GM19328 (cell line): Measurements from ENCODE around the gene PCNT.

Experiments
- ATAC-seq: cut with Tn5 transposase; IDR thresholded peaks from one replicate; pipeline ENCODE4 v1.9.1; 2021; ENCODE audit warnings: mild to moderate bottlenecking, moderate library complexity; ENCODE audit not compliant: unreplicated experiment

Gene PCNT

DNA sequence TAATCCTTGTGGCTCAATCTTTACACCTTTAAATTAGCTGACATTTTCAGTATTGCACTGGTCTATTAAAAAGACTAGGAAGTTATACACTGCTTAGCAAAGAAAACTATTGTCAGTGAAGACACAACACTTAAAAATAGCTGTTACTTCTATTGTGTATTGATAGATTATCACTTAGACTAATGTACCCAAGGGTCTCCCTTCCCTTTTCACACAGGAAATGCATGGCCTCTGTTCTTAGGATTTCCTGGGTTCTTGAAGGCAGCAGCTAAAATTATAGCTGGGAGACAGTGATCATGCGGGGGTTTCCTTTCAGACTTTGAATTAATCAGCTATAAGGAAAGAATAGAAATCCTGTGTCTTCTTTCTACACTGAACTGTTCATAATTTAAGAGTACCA, 147.6 kb downstream of the PCNT start:
- ATAC-seq, result no peak

DNA sequence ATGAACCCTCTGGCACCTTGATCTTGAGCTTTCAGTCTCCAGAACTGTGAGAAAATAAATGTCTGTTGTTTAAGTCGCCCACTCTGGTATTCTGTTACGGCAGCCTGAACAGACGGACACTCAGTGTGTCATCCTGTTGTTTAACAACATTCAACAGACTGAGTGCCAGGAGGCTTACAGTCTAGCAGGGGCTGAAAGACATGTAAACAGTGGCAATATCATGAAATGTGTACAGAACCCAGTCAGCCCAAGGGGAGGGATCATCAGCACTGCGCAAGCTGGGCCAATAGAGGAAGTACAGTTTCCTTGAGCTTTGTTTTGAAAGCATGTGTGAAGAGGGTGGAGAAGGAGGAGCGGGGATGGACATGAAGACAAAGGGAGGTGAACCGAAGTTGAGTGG, 148.3 kb downstream of the PCNT start:
- no peak for ATAC-seq

DNA sequence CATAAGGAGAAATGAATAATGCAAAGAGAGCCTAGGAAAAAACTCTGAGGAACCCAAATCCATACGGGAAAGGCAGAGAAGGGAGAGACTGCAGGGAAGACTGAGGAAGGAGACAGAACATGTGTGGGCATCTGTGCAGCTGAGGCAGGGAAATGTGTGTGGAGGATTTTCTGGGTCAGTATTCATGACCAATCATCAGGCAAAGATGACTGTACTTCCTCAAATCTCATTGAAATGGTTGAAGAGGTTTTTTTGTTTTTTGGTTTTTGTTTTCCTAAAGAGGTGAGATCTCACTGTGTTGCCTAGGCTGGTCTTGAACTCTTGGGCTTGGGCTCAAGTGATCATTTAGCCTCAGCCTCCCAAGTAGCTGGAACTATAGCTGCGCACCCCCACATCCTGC, 150.4 kb downstream of the PCNT start:
- no peak for ATAC-seq

DNA sequence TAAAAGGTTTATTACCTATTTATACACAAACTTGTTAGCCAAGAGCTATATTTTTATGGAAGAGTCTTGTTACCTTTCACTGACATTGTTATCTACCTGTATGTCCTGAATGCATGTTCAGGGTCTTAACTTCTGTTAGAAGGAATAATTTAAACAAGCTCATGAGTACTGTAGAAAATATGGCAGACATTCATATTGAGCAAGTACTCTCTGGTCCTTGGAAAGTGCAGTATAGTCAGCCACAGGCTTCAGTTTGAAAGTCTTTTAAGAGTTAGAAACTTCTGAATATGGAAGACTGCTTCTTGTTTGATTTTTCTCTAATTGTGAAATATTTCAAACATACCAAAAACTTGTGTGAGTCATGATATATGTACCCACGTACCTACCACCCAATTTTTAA, 151.3 kb downstream of the PCNT start:
- ATAC-seq, result no peak

DNA sequence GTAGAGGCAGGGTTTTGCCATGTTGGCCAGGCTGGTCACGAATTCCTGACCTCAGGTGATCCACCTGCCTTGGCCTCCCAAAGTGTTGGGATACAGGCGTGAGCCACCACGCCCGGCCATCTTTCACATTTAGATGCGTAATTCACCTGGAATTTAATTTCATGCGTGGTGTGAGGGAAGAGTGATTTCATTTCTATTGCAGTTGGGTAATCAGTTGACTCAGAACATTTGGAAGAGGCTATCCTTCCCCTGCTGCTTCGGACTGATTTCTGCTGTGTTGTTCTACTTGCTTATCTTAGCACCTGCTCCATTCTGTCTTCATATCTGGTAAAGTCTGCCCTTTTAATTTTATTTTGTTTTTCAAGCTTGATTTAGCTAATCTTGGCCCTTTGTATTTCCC, 153.8 kb downstream of the PCNT start:
- ATAC-seq, result no peak

DNA sequence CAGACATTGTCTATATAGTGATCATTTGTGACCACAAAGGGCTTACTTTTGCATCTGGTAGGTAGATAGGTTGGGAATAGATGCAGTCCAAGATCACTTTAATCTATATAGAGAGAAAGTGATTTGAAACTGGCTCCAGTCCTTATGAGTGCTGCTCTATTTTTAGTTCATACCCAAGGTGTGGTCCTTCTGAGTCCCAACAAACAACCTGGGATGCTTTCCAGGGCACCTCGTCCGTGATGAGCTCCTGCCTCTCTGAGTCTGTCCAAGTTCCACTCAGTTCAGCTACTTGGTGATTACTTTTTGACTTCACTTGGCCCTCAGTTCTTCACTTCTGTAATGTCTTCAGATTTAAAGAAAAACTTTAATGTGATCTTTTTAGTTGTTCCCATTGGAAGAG, 155.0 kb downstream of the PCNT start:
- ATAC-seq, result no peak

DNA sequence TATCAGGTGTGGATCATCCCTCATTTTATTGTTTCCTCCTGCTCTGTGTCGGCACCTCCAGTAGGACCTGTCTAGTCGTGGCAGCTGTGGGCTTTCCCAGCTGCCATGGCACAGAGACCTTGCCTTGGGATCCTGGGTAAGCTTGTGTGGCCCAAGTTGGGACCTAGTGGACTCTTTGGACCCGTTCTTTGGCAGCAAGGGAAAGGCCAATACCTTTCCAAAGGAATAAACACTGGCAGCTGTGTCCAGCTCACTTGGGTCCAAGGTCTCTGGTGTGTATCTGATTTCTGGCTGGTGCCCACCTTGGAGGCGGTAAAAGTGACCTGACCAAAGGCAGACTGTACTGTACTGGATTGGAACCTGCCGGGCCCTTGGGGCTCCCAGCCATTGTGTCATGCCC, 156.5 kb downstream of the PCNT start:
- ATAC-seq, result no peak

DNA sequence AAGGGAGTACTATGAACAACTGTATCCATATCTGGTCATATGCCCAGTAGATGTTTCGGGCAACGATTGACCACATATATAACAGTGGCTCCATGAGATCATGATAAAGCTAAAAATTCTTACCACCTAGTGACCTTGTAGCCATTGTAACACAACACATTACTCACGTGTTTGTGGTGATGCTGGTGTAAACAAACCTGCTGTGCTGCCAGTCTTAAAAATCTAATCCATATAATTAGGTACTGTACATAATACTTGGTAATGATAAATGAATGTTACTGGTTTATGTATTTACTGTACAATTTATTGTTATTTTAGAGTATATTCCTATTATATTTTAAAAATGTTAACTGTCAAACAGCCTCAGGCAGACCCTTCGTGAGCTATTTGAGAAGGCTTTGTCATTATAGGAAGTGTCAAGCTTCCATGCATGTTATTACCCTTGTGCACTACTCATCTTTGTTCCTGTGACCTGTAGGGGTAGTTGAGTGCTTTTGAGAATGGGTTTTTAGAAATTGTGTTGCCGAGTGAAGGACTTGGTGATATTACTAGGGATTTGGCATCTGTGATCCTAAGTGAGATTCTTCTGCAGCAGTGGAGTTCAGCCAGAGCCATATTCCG, 158.4 kb downstream of the PCNT start:
- no peak for ATAC-seq

DNA sequence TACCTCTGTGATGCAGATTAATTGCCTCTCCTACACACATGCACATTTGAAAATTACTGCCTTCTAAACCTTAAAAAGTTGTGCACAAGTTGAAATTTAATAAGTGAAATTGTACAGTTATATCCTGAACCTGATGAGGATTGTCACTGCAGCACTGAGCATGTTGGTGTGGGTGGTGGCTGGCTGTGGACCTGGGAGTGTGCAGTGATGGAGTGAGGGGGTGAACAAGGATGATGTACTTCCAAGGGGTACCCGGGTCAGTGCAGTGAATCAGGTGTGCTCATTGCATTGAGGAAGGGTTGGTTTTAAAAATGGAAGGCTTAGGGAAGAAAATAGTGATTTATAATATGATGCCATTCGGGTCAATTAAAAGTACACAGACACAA, 158.9 kb downstream of the PCNT start:
- no peak for ATAC-seq

DNA sequence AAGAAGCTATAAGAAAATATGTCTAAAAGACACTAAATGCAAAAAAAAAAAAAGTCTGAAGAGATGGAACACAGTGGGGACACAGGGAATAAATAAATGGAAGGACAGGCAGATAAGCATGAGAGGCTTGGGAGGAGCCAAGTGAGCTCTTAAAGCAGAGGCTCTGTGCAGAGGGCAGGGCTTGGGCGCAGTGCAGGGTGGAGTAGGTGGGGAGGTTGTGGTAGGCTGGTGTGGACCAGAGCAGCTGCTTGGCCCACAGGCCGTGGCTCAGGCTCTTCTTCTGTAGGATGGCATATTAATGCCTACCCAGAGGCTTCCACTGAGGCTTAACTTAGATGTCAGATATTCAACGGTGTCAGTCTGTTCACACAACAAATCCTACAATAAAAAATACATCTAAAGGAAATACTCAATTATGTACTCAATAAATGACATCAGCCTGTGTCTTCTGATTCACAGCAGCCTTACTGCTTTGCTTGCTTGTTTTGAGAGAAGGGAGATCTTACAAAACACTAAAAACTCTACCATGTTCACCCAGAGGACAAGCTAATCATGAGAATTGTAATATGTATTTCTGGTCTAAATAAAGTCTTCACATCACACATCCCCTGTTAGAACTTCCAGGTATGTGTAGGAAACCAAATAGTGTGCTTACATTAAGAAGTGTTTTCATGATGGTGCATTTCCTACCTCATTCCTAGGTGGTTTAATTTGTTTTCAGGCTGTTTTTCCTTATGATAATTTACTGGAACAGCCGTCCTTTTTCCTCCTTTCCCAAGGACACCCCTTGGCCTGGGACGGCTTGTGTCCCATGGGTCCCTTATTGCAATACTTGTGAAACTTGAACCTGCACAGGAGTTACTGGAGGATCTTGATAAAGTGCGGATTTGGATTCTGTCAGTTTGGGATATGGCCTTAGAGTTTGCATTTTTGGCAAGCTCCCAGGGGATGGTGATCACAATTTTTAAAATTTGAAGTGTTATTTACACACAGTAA, 159.6 kb downstream of the PCNT start:
- no peak for ATAC-seq

DNA sequence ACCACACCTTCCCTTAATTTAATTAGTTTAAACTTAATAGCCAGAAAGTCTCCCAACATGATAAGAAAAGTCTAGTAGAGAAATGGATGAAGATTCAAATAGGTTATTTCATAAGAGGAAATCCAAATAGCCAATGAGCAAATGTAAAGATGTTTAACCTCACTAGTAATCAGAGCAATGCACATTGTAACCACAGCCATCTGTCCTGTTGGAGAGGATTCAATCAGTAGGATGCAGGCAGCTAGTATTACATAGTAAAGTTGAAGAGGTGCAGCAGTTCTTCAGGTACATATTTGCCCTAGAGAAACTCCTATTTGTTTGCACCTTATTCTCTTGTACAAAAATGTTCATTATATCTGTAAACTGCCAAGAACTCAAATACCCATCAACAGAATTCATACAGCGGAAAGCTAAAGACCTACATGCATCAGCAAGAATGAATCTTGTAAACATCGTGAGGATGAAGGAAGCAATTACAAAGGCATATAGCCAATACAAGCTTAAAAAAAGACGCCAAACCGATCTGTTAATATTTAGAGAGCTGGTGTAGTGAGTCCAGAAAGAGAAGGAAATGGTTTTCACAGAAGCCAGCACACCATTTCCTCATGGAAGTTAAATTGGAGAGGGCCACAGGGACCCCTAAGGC, 162.6 kb downstream of the PCNT start:
- ATAC-seq, result no peak

DNA sequence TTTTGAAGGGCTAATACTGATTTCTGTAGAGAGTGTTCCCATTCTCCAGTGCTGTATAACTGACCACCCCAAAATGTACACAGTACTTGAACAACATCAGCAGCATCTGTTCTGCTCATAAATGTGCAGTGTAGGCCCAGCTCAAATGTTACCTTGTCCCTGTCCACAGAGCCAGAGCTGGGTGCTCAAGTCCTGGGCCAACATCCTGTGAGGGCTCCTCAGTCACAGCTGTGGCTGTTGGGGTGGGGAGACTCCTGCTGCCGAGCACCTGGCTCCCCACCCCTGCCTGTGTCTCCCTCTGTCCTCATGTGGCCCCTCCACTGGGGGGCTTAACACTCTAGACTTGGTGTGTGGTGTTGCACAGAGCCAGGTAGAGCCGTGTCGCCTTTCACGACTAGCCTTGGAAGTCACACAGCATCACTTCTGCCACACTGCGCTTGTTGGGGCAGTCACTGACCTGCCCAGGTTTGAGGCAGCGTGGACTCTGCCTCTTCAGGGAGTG, 165.3 kb downstream of the PCNT start:
- no peak for ATAC-seq

DNA sequence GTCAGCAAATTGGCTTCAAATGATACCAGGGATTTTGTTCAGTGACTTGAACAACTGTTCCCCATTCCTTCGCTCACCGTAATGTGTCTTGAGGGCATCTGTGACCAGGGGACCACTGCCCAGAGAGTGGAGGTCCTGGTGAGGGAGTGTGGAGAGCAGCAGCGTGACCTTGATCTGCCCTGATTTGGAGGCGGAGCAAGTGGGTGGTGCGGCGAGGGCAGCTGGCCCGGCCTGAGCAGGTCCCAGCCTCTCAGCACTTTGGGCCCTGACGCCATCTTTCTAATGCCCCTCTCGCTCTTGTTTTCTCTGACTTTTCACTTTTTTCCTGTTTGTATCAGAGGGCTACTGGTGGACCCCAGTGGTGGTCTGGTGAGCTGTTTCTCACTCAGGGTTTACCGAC, 165.8 kb downstream of the PCNT start:
- ATAC-seq, result no peak

DNA sequence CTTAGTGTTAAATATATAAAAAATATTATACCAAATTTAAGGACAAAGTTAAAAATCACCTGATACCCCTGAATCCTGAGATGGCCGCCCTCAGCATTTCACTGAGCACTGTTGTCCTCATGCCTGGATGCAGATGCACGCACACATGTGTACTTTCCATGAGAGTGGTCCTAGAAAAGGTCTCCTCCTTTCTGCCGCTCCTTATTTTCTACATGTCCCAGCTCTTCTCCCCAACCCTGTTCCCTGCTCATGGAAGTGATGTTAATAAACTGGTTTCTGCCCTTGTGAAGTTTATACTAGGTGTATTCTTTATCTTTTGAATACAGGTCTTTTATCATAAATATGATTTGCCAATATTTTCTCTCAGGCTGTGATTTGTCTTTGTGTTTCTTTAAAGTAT, 167.6 kb downstream of the PCNT start:
- ATAC-seq, result no peak

DNA sequence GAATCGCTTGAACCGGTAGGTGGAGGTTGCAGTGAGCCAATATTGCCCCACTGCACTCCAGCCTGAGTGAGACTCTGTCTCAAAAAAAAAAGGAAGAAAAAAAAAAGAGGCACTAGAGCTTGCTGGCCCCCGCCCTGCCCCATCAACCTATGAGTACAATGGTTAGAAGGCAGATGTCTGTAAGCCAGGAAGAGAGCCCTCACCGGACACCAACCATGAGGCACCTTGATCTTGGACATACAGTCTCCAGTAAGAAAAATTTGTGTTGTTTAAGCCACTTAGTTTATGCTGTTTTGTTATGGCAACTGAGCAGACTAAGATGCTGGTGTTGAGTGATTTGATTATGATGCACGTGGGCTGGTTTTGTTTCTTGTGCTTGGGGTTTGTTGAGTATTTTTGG, 168.9 kb downstream of the PCNT start:
- ATAC-seq, result no peak

DNA sequence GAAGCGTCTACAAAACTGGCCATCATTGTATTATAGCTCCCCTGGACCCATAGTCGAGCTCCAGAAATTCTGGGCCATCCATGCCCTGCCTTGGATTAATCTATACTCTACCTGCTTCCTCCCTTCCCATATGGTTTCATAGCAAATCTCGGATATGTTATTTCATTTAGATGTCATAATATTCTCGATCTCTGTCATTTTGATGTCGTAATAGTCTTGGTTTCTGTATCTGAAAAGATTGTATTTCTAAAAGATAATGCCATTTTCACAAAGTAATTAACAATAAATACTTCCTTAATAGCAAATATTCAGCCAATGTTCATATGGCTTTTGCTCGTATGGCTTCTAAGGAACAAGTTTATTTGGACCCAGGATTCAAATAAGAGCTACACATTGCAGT, 169.9 kb downstream of the PCNT start:
- ATAC-seq, result no peak
